GM18951 (cell line): ENCODE measurements around the gene MPPED2.

Experiments
- POLR2A ChIP-seq: IDR thresholded peaks from 4 replicates; pipeline ENCODE4 v1.6.1; 2011; ENCODE audit warnings: mild to moderate bottlenecking; ENCODE audit not compliant: insufficient read length, insufficient read depth; ENCODE audit errors: extremely low read depth
- in situ Hi-C: fragments of 300-500 bp; cut with MboI; formaldehyde crosslinking; loops from one replicate; pipeline ENCODE4 v1.12.0; 2022; ENCODE audit warnings: low sequenced_read_pairs, mixed read lengths, inconsistent platforms; ENCODE audit not compliant: unreplicated experiment

Gene MPPED2

GRCh38 chr11:30368394-30368793 lies 217.8 kb downstream of the MPPED2 start:
- TF ChIP-seq POLR2A: no peak
- in situ Hi-C loops: no loop called here

GRCh38 chr11:30365793-30366517 lies 220.2 kb downstream of the MPPED2 start:
- in situ Hi-C loops: no loop called here
- no peak for TF ChIP-seq POLR2A

- TF ChIP-seq POLR2A: no peak
- in situ Hi-C loops: no loop called here
Measured at GRCh38 chr11:30364837-30365482, 221.2 kb downstream of the MPPED2 start.

DNA sequence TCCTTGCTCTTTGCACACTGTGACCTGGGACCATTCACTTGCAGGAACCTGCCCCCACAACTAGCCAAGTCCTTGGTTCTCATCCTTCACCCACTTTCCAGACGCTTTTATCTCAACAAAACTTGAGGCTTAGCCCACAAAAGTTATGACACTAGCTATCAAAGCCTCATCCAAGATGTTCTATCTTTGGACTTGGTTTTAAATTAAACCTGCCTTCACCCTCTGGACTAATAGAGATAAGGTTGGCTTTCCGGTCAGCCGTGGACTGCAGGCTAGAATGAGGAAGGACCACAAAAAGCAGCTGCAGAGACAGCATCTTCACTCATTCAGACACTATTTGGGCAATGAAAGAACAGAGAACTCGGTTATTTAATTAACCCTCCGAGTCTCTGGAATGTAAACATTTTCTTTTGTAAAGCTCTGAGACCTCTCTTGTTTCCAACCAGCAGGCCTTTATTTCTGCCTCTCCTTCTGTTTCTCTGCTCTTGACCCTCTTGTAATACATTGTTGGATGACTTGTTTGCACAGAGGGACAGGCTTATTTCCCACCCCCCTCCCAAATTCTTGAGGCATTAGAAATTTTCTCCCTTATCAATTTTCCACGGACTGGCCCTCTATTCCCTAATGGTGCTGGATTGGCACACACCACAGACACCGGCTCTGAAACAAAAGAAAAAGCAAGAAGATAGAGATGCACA lies 221.9 kb downstream of the MPPED2 start:
- in situ Hi-C loops: no loop called here
- TF ChIP-seq POLR2A: no peak

DNA sequence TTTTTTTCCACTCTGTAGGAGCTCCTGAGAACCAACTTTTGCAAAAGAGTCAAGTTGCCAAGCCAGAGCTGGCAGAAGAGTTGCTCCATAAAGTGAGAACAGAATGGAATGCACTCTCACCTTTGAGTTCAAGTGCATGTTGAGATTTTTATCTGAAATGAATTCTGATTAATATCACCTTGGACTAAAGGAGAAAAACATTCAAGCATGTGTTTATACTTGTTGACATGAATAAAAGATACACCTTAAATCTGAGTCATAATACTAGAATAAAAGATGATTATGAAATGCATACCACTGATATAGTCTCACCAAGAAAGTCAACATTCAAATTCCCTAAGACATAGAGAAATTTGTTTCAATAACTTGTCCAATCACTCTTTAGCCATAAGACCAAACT lies 225.4 kb downstream of the MPPED2 start:
- in situ Hi-C loops: no loop called here
- TF ChIP-seq POLR2A: no peak
